ENCODE results near the gene OTOG.

The OTOG gene

DNA sequence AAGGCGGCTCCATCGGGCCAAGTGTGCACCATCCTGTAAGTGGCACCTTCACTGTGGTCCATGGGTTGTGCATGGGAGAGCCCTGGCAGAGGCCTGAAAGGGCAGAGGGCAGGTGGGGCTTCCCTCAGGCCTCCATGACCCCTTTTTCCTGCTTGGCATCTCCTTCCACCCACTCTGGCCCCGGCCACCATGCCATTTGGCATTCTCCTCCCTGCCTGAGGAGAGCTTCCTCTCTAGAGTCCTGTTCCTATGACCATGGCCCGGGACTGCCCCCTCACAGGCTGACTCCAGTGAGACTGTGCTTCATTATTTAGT, 4.9 kb downstream of the OTOG start:
- DNase-seq (ENCODE audit: extremely low spot score) = no peak
- CTCF ChIA-PET = no interaction called here
- POLR2A ChIA-PET = no interaction called here
- TF ChIP-seq SUZ12 (IDR thresholded peaks at IDR 0.05) (no peak), HDGF (IDR thresholded peaks at IDR 0.05; ENCODE audit: borderline replicate concordance) (no peak), NFRKB (IDR thresholded peaks at IDR 0.05) (no peak), ELF4 (IDR thresholded peaks at IDR 0.05) (no peak), TARDBP (IDR thresholded peaks at IDR 0.05) (no peak), FOXM1 (IDR thresholded peaks at IDR 0.05; ENCODE audit: borderline replicate concordance) (no peak), FOXA1 (IDR thresholded peaks at IDR 0.05) (no peak), ZNF384 (IDR thresholded peaks at IDR 0.05) (no peak), SP1 (IDR thresholded peaks at IDR 0.05) (no peak), BHLHE40 (IDR thresholded peaks at IDR 0.05; ENCODE audit: borderline replicate concordance) (no peak), LEF1 (IDR thresholded peaks at IDR 0.05; ENCODE audit: borderline replicate concordance) (no peak), CTBP1 (IDR thresholded peaks at IDR 0.05; ENCODE audit: borderline replicate concordance) (no peak), L3MBTL2 (conservative IDR thresholded peaks at IDR 0.05) (no peak), FOXK2 (IDR thresholded peaks at IDR 0.05) (no peak), ARNT (IDR thresholded peaks at IDR 0.05) (no peak)
- TF ChIP-seq, protein P1, sequence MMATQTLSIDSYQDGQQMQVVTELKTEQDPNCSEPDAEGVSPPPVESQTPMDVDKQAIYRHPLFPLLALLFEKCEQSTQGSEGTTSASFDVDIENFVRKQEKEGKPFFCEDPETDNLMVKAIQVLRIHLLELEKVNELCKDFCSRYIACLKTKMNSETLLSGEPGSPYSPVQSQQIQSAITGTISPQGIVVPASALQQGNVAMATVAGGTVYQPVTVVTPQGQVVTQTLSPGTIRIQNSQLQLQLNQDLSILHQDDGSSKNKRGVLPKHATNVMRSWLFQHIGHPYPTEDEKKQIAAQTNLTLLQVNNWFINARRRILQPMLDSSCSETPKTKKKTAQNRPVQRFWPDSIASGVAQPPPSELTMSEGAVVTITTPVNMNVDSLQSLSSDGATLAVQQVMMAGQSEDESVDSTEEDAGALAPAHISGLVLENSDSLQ (IDR thresholded peaks at IDR 0.05) = no peak

DNA sequence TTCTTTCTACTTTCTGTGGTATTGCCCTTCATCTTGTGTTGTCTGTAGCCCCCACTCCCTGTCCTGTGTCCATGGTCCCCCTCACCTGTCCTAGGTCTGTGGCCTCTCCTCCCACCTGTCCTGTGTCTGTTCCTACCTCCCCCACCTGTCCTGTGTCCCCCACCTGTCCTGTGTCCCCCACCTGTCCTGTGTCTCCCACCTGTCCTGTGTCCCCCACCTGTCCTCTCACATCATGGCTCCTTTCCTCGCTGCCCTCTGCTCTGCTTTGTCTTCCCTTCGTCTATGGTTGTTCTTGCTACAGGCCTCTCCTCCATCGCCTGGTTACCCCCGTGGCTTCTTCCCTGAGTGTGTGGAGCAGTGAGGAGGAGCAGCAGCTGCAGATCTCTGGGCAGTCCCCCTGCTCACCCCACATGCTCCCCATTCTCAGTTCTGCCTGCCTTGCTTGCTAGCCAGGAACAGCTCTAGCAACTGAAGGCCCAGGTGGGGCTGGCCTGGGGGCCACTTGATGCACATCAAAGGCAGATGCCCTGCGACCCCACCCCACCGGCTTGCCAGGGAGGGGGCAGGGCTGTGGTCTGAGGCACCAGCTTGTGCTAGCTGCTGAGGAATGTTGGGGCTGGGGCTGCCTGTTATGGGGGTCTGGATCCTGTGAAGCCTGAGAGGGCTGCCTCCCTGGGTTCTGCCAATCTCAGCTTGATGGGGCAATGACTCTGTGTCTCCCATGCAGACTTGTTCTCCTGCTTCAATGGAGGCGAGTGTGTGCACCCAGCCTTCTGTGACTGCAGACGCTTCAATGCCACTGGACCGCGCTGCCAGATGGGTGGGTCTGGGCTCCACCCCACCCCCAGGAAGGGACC, 5.6 kb downstream of the OTOG start:
- ChIA-PET CTCF (no interaction called here), POLR2A (no interaction called here)
- TF ChIP-seq L3MBTL2 (conservative IDR thresholded peaks at IDR 0.05) = no peak
- no peak for TF ChIP-seq SUZ12 (IDR thresholded peaks at IDR 0.05)
- no peak for TF ChIP-seq FOXK2 (IDR thresholded peaks at IDR 0.05)
- no peak for TF ChIP-seq TARDBP (IDR thresholded peaks at IDR 0.05)
- no peak for TF ChIP-seq NFRKB (IDR thresholded peaks at IDR 0.05)
- TF ChIP-seq, protein P1 (IDR thresholded peaks at IDR 0.05) = no peak
- no peak for TF ChIP-seq SP1 (IDR thresholded peaks at IDR 0.05)
- no peak for TF ChIP-seq CTBP1 (IDR thresholded peaks at IDR 0.05; ENCODE audit: borderline replicate concordance)
- no peak for TF ChIP-seq ARNT (IDR thresholded peaks at IDR 0.05)
- TF ChIP-seq ZNF384 (IDR thresholded peaks at IDR 0.05) = no peak
- TF ChIP-seq LEF1 (IDR thresholded peaks at IDR 0.05; ENCODE audit: borderline replicate concordance) = no peak
- TF ChIP-seq BHLHE40 (IDR thresholded peaks at IDR 0.05; ENCODE audit: borderline replicate concordance) = no peak
- no peak for TF ChIP-seq FOXM1 (IDR thresholded peaks at IDR 0.05; ENCODE audit: borderline replicate concordance)
- TF ChIP-seq HDGF (IDR thresholded peaks at IDR 0.05; ENCODE audit: borderline replicate concordance) = no peak
- no peak for TF ChIP-seq ELF4 (IDR thresholded peaks at IDR 0.05)
- TF ChIP-seq FOXA1 (IDR thresholded peaks at IDR 0.05) = no peak
- DNase-seq (ENCODE audit: extremely low spot score) = no peak

DNA sequence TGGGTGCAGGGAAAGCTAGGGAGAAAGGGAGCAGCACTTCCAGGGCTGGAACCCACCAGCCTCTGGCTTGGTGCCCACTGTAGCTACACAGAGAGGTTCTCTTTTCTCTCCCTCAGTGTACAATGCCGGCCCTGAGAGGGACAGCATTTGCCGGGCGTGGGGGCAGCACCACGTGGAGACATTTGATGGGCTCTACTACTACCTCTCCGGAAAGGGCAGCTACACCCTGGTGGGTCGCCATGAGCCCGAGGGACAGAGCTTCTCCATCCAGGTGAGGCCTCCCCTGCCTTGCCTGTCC, 6.1 kb downstream of the OTOG start:
- ChIA-PET CTCF (interaction anchor here (1.1 kb wide), 1 partner anchor 150 kb away, joined by 3 read pairs; no protein-coding TSS in a partner anchor), POLR2A (no interaction called here)
- no peak for TF ChIP-seq CTBP1 (IDR thresholded peaks at IDR 0.05; ENCODE audit: borderline replicate concordance)
- TF ChIP-seq NFRKB (IDR thresholded peaks at IDR 0.05) = no peak
- no peak for TF ChIP-seq ELF4 (IDR thresholded peaks at IDR 0.05)
- TF ChIP-seq LEF1 (IDR thresholded peaks at IDR 0.05; ENCODE audit: borderline replicate concordance) = no peak
- TF ChIP-seq, protein P1 (IDR thresholded peaks at IDR 0.05) = no peak
- no peak for TF ChIP-seq SUZ12 (IDR thresholded peaks at IDR 0.05)
- no peak for TF ChIP-seq ARNT (IDR thresholded peaks at IDR 0.05)
- TF ChIP-seq FOXM1 (IDR thresholded peaks at IDR 0.05; ENCODE audit: borderline replicate concordance) = no peak
- TF ChIP-seq BHLHE40 (IDR thresholded peaks at IDR 0.05; ENCODE audit: borderline replicate concordance) = no peak
- no peak for TF ChIP-seq TARDBP (IDR thresholded peaks at IDR 0.05)
- TF ChIP-seq SP1 (IDR thresholded peaks at IDR 0.05) = no peak
- TF ChIP-seq ZNF384 (IDR thresholded peaks at IDR 0.05) = no peak
- no peak for TF ChIP-seq FOXA1 (IDR thresholded peaks at IDR 0.05)
- no peak for TF ChIP-seq L3MBTL2 (conservative IDR thresholded peaks at IDR 0.05)
- TF ChIP-seq FOXK2 (IDR thresholded peaks at IDR 0.05) = no peak
- no peak for TF ChIP-seq HDGF (IDR thresholded peaks at IDR 0.05; ENCODE audit: borderline replicate concordance)
- no peak for DNase-seq (ENCODE audit: extremely low spot score)

DNA sequence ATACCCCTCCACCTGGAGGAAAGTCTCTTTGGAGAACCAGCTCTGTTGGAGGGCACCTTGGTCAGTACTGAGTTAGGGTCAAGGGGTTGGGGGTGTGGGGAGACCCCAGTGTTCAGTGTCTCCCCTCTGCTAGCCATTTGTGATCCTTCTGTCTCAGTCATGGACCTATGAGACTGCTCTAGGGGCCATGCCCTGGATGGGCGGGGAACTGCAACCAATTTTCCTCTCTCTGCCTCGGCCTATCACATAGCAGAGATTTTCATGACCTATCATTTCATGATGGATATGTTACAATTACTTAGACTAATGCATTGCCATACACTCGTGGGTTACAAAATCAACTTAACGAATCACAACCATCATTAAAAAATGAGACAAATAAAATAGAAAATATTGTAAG, 7.4 kb downstream of the OTOG start:
- POLR2A ChIA-PET = no interaction called here
- TF ChIP-seq SP1 (IDR thresholded peaks at IDR 0.05) = no peak
- TF ChIP-seq, protein P1 (IDR thresholded peaks at IDR 0.05) = peak; percentile 7; the same call in 1 of the 2 replicates
- CTCF ChIA-PET = interaction anchor here (1.1 kb wide), 1 partner anchor 151 kb away, joined by 3 read pairs; no protein-coding TSS in a partner anchor
- peak; percentile 43 for DNase-seq (ENCODE audit: extremely low spot score)

DNA sequence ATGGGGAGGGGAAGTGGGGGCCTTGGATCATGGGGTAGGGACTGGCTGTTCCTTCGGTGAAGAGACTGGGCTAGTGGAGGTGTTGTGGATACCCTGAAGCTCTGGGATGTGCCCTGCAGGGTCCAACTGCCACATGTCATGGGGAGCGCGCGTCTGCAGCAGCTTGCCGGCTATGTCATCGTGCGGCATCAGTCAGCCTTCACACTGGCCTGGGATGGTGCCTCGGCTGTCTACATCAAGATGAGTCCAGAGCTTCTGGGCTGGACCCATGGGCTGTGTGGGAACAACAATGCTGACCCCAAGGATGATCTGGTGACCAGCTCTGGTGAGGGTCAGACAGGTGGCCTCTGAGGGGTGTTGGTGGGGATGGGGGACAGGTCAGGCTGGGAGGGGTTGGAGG, 9.9 kb downstream of the OTOG start:
- TF ChIP-seq FOXM1 (IDR thresholded peaks at IDR 0.05; ENCODE audit: borderline replicate concordance) (no peak), NFRKB (IDR thresholded peaks at IDR 0.05) (no peak), FOXK2 (IDR thresholded peaks at IDR 0.05) (no peak), SP1 (IDR thresholded peaks at IDR 0.05) (no peak), SUZ12 (IDR thresholded peaks at IDR 0.05) (no peak), TARDBP (IDR thresholded peaks at IDR 0.05) (no peak), ZNF384 (IDR thresholded peaks at IDR 0.05) (no peak)
- no peak for DNase-seq (ENCODE audit: extremely low spot score)
- CTCF ChIA-PET = no interaction called here
- POLR2A ChIA-PET = no interaction called here

All from HEK293T (cell line).